ENCODE data around the gene PCYOX1L.

The PCYOX1L gene

GRCh38 chr5:149408252-149409099 lies 50.6 kb downstream of the PCYOX1L start:
- no peak for FAIRE-seq

GRCh38 chr5:149409268-149409948 lies 51.6 kb downstream of the PCYOX1L start:
- FAIRE-seq = no peak

GRCh38 chr5:149410071-149410470 lies 52.2 kb downstream of the PCYOX1L start:
- no peak for FAIRE-seq

- FAIRE-seq = no peak
These were observed 53.0 kb downstream of the PCYOX1L start for GRCh38 chr5:149410721-149411432.

- FAIRE-seq = no peak
These were observed 54.1 kb downstream of the PCYOX1L start for GRCh38 chr5:149411738-149412519.

- no peak for FAIRE-seq
These were observed 55.1 kb downstream of the PCYOX1L start for GRCh38 chr5:149412783-149413476.

- no peak for FAIRE-seq
These were observed 55.8 kb downstream of the PCYOX1L start for GRCh38 chr5:149413477-149414210.

- FAIRE-seq = no peak
These were observed 56.7 kb downstream of the PCYOX1L start for GRCh38 chr5:149414405-149415065.

GRCh38 chr5:149415066-149415967 lies 57.5 kb downstream of the PCYOX1L start:
- FAIRE-seq = no peak

GRCh38 chr5:149416987-149417710 lies 59.3 kb downstream of the PCYOX1L start:
- peak; percentile 63 for FAIRE-seq

GRCh38 chr5:149417711-149418368 lies 60.0 kb downstream of the PCYOX1L start:
- FAIRE-seq = no peak

- no peak for FAIRE-seq
These were observed 61.2 kb downstream of the PCYOX1L start for GRCh38 chr5:149418910-149419531.
